DND-41 (cell line): Measurements from ENCODE around the gene TCAP.

Source experiments
- ATAC-seq: fragments of 200-7000 bp; cut with Tn5 transposase; 3 replicates; pipeline ENCODE4 v1.9.1; 2021; ENCODE audit warnings: low read depth; ENCODE audit not compliant: insufficient read depth
- DNase-seq: peaks from one replicate; pipeline ENCODE4 v3.0.0-alpha.2; 2020
- H2AFZ ChIP-seq: 2 replicates; pipeline ENCODE4 v1.6.0; 2012; ENCODE audit warnings: low read depth, low read length
- H3K27ac ChIP-seq: 2 replicates; pipeline ENCODE4 v1.5.1; 2012; ENCODE audit warnings: low read length, inconsistent platforms
- H3K27me3 ChIP-seq: fragments of 200-600 bp; sonication (generic); 2 replicates; pipeline ENCODE4 v1.6.0; 2012; ENCODE audit warnings: low read length, mild to moderate bottlenecking, inconsistent platforms; ENCODE audit not compliant: insufficient read depth, poor library complexity
- H3K36me3 ChIP-seq: 2 replicates; pipeline ENCODE4 v1.5.1; 2012; ENCODE audit warnings: low read length, inconsistent platforms; ENCODE audit not compliant: insufficient read depth
- H3K4me1 ChIP-seq: 2 replicates; pipeline ENCODE4 v1.5.1; 2012; ENCODE audit warnings: mild to moderate bottlenecking, low read length; ENCODE audit not compliant: insufficient read depth
- H3K4me2 ChIP-seq: 2 replicates; pipeline ENCODE4 v1.6.0; 2012; ENCODE audit warnings: mild to moderate bottlenecking, moderate library complexity, low read length, inconsistent platforms; ENCODE audit not compliant: insufficient read depth
- H3K4me3 ChIP-seq, 2 experiments: fragments of 200-600 bp in 1 of 2; shearing (Covaris generic) in 1 of 2; 2 replicates each; pipeline ENCODE4 v1.5.1; 2012 to 2016; ENCODE audit warnings: inconsistent platforms in 2 of 2, low read length in 2 of 2, mild to moderate bottlenecking in 2 of 2, low read depth in 1 of 2, moderate library complexity in 1 of 2
- H3K79me2 ChIP-seq: 2 replicates; pipeline ENCODE4 v1.6.0; 2012; ENCODE audit warnings: low read length, inconsistent platforms; ENCODE audit not compliant: insufficient read depth
- H3K9ac ChIP-seq: 2 replicates; pipeline ENCODE4 v1.6.0; 2012; ENCODE audit warnings: low read depth, mild to moderate bottlenecking, inconsistent platforms, low read length, moderate library complexity
- H3K9me3 ChIP-seq: 2 replicates; pipeline ENCODE4 v1.5.1; 2012; ENCODE audit warnings: low read length, moderate library complexity, mild to moderate bottlenecking, inconsistent platforms; ENCODE audit not compliant: insufficient read depth, severe bottlenecking
- H4K20me1 ChIP-seq: 2 replicates; pipeline ENCODE4 v1.6.0; 2012; ENCODE audit warnings: low read length; ENCODE audit not compliant: insufficient read depth
- EZH2 ChIP-seq: IDR thresholded peaks from 3 replicates; pipeline ENCODE4 v1.6.1; 2012; ENCODE audit warnings: borderline replicate concordance, low read depth, mild to moderate bottlenecking, moderate library complexity, low read length, inconsistent platforms; ENCODE audit not compliant: severe bottlenecking
- TF ChIP-seq, protein P1 (sequence below): IDR thresholded peaks from 2 replicates; pipeline ENCODE4 v1.5.1; 2012; ENCODE audit warnings: borderline replicate concordance, low read length, moderate library complexity, mild to moderate bottlenecking; ENCODE audit not compliant: poor library complexity, severe bottlenecking; ENCODE audit errors: extremely low read depth

The TCAP gene

GRCh38 chr17:39679521-39680192 lies 14.5 kb downstream of the TCAP start:
- TF ChIP-seq, protein P1, sequence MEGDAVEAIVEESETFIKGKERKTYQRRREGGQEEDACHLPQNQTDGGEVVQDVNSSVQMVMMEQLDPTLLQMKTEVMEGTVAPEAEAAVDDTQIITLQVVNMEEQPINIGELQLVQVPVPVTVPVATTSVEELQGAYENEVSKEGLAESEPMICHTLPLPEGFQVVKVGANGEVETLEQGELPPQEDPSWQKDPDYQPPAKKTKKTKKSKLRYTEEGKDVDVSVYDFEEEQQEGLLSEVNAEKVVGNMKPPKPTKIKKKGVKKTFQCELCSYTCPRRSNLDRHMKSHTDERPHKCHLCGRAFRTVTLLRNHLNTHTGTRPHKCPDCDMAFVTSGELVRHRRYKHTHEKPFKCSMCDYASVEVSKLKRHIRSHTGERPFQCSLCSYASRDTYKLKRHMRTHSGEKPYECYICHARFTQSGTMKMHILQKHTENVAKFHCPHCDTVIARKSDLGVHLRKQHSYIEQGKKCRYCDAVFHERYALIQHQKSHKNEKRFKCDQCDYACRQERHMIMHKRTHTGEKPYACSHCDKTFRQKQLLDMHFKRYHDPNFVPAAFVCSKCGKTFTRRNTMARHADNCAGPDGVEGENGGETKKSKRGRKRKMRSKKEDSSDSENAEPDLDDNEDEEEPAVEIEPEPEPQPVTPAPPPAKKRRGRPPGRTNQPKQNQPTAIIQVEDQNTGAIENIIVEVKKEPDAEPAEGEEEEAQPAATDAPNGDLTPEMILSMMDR, result no peak
- TF ChIP-seq EZH2, result no peak
- DNase-seq, result peak; percentile 64
- no peaks in the 10 kb centered on the region for H3K9me3 ChIP-seq
- H3K4me2 ChIP-seq, result no peak overlapping the region; the same call in 1 of the 2 replicates
- peak; percentile 95 for ATAC-seq
- H3K4me1 ChIP-seq, result peaks cover 10% of the 10 kb centered on the region
- H3K27me3 ChIP-seq, result no peaks in the 10 kb centered on the region
- no peaks in the 10 kb centered on the region for H4K20me1 ChIP-seq
- no peak overlapping the region for H3K4me3 ChIP-seq
- H3K36me3 ChIP-seq, result peaks cover 12% of the 10 kb centered on the region; the same call in 1 of the 2 replicates
- 0 out of 2 replicates have a peak overlapping the region, but pooled peaks have one; percentile 10 for H3K9ac ChIP-seq
- peak overlapping the region; percentile 54; the same call in 1 of the 2 replicates for H2AFZ ChIP-seq
- no peaks in the 10 kb centered on the region for H3K79me2 ChIP-seq
- H3K27ac ChIP-seq, result peak overlapping the region; percentile 61

DNA sequence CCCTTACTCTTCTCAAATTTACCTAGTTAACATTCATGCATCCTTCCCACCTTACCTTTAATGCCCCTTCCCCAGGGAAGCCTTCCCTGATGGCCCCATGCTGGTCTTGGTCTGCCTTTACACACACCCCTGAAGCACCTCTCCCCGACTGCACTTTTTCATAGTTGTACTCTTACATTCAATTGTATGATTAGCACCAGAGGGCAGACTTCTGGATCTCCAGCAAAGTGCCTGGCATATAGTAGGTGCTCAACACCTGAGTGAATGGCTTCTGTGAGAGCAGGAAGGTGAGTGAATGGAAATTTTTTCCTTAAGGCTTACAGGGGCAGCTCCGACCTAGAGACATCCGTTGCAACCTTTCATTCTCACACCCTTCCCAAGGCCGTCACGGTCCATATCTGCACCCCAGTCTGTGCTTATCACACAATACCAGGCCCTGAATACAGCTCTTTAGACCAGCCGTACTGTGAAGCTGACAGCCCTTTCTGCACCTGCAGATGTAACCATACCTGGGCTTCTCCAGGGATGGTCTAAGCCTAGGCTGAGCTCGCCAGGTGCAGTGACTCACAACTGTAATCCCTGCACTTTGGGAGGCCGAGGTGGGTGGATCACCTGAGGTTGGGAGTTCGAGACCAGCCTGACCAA lies 18.3 kb downstream of the TCAP start:
- H3K9me3 ChIP-seq, result no peaks in the 10 kb centered on the region
- H3K36me3 ChIP-seq, result peaks cover 6% of the 10 kb centered on the region; the same call in 1 of the 2 replicates
- no peak overlapping the region for H3K27ac ChIP-seq
- TF ChIP-seq, protein P1, result no peak
- no peak for TF ChIP-seq EZH2
- no peak overlapping the region for H3K4me3 ChIP-seq
- no peaks in the 10 kb centered on the region for H3K79me2 ChIP-seq
- no peaks in the 10 kb centered on the region for H4K20me1 ChIP-seq
- ATAC-seq (no peak), DNase-seq (no peak)
- no peak overlapping the region for H2AFZ ChIP-seq
- no peak overlapping the region for H3K9ac ChIP-seq
- no peaks in the 10 kb centered on the region for H3K27me3 ChIP-seq
- H3K4me1 ChIP-seq, result peaks cover 24% of the 10 kb centered on the region
- no peak overlapping the region for H3K4me2 ChIP-seq

DNA sequence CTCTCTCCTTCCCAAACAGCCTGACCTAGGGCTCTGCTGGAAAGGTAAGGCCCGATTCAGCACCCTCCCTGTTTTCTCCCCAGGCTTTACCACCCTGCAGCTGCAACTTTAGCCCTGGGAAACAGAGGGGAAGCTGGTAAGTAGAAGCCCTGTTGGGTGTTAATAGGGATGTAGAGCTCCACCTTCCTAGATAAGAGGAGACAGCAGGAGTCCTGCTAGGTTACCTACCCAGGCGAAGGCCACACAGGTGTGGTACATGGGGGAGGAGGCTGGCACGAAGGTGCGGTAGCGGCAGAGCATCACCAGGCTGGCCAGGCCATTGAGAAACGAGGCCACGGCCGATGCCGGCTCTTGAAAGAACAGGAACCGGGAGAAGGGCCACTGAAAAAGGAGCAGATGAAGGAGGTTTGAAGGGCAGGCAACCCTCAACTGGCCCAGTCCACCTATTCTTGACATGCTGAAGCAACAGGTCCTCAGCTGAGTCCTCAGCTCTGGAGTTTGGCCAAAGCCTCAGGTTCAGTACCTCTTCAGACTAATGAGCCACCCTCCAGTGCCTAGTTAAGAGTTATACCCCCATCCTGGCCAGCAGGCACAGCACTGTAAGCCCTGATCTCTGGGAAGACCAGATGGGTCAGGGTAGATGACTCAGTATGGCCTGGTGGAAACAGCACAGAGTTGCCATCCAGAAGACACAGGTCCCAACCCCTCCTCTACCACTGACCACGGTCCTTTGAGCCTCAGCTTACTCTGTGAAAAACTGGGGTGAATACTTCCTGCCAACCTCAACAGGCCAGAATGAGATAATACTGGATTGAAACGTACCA lies 19.4 kb downstream of the TCAP start:
- Histone ChIP-seq H3K27ac (no peak overlapping the region), H3K27me3 (no peaks in the 10 kb centered on the region), H3K4me2 (no peak overlapping the region), H3K9me3 (no peaks in the 10 kb centered on the region), H3K4me3 (no peak overlapping the region), H3K9ac (no peak overlapping the region), H3K79me2 (no peaks in the 10 kb centered on the region), H4K20me1 (no peaks in the 10 kb centered on the region), H3K36me3 (peaks cover 6% of the 10 kb centered on the region; the same call in 1 of the 2 replicates), H3K4me1 (peaks cover 30% of the 10 kb centered on the region), H2AFZ (no peak overlapping the region)
- no peak for DNase-seq
- TF ChIP-seq, protein P1, result no peak
- TF ChIP-seq EZH2, result no peak
- no peak for ATAC-seq
